Measurements from ENCODE around the gene NBEAL1.
"Not testable (repeated sequence)": the region's sequence is repeated elsewhere in the genome, so short reads cannot be mapped to it uniquely, and the experiment has no call there.

Gene NBEAL1

DNA sequence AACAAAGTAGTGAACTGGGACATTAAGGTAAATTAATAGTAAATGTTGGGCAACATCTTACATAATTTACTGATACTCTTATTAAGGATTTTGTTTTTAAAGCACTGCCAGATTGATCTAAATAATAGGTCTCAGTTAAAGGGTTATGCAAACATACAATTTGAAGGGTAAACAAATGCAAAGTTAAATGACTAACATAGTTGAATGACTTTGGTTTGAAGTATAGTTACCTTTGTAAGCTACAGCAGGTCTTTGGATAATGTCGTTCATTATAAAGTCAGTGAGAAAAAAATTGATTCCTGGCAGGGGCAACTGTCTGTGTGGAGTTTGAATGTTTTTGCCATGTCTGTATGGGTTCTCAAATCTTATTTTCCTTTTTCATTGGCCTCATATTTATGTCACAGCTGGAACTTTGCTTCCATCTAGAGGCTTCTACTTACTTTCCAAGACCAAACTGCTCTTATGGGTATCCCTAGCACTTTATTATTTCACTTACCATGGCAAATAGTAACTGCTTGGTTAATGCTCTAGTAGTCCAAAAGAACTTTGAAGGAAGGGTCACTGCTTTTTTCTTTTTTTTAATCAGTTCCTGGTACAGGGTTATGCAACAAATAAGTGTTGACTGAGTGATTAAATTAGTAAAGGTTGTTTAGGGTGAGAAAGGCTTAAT is 107.8 kb downstream of the NBEAL1 start:
- peak; percentile 36 for DNase-seq

DNA sequence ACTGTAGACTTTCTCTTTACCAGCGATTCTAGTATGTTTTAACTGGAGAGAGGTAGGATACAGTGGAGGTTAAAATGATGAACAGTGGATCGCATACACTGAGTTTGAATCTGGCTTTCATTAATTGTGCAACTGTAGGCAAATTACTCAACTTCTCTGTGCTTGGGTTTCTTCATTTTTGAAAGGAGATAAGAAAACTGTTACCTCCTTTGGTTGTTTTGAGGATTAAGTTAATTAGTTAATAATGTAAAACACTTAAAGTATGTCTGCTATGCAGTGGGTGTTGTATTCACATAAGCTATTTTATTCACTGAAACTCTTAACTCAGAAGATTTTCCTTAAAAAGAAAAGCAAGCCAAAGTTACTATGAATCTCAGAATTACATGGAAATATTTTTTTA is 112.3 kb downstream of the NBEAL1 start:
- no peak for DNase-seq

DNA sequence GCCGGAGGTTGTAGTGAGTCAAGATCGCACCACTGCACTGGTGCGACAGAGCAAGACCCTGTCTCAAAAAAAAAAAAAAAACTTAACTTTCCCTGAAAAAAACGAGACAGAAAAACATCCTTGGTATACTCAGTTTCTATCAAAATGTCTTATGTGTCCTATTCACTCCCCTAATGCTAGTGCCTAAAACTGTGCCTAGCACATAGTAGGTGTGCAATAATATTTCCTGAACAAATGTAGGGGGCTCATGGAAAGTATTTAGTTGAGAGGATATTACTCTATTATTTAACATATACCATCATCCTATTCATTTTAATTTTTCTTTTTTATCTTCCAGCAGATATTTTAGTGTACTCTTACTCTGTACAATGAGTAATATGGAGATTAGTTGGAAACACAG is 120.4 kb downstream of the NBEAL1 start:
- no peak for DNase-seq

DNA sequence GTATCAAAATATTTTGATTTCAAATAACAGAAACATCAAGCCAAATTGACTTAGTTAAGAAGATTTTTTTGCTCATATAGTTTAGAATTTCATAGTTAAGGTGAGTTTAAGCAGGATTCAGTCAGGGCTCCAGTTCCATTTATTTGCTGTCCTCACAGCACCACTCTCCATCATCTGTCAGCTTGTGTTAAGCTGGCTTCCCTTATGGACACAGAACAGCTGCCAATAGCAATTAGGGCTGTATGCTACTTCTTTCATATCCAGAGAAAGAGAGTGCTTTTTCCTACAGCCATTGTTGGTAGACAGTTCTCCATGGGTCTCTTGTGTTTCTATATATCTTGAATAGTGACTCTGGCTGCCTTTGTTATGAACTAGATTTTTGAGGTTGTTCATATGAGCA is 128.7 kb downstream of the NBEAL1 start:
- no peak for DNase-seq

DNA sequence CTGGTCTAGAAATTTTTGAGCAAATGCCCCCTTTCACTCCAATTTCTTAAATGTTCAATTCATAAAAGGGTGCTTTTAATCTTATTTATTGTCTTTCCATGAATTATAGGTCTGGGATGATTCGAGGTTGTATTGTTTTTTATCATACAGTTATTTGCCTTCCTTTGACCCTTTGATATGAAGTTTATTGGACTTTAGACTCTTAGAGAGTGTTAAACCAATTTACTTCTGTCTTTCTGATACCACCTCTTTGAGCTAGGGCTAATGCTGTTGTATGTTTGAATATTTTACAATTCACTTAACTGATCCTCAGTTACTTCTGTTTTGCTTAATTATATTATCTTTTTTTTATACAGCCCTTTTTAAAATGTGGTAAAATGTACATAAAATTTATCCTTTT is 134.5 kb downstream of the NBEAL1 start:
- no peak for DNase-seq

DNA sequence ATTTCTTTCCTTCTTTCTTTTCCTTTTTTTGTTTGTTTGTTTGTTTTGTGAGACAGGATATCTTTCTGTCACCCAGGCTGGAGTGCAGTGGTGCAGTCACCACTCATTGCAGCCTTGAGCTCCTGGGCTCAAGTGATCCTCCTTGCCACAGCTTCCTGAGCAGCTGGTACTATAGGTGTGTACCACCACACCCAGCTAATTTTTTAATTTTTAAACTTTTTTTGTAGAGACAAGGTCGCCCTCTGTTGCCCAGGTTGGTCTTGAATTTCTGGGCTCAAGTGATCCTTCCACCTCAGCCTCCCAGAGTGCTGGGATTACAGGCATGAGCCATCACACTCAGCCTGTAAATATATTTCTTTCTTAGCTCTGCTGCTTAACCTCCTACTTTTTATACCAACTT is 140.7 kb downstream of the NBEAL1 start:
- DNase-seq = no peak

DNA sequence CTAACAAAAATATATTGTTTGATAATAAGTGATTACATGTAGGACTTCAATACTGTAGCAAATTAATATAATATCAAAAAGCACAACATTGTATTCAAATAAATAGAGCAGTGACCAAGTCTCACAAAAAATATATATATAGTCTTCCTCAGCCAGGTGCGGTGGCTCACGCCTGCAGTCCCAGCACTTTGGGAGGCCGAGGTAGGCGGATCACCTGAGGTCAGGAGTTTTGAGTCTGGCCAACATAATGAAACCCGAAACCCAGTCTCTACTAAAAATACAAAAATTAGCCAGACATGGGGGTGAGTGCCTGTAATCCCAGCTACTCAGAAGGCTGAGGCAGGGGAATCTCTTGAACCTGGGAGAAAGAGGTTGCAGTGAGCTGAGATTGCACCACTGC is 148.0 kb downstream of the NBEAL1 start:
- not testable (repeated sequence) for DNase-seq

DNA sequence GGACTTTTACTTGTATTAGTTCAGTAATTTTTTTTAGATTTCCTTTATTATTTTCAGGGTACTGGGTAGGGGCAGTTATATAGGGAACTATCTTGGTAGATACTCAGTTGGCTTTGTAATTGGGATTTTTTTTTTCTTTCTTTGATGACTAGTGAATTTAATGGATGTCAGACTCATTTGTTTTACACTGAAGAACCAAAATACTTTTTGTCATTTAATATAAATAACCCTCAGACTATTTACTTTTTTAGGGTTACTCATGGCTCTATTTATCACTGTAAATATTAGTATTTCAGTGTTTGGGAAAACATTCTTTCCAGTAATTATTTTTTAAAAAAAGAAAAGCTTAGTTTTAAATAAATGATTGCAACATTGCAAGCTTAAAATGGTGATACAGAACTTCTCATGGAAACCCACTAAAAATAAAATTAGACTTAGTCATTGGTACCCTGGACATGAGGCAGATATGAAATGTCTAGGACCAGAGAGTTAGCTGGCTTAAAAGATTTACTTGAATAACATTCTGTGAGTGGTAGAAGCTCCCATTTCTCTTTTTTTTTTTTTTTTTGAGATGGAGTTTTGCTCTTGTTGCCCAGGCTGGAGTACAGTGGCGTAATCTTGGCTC is 149.7 kb downstream of the NBEAL1 start:
- no peak for DNase-seq

DNA sequence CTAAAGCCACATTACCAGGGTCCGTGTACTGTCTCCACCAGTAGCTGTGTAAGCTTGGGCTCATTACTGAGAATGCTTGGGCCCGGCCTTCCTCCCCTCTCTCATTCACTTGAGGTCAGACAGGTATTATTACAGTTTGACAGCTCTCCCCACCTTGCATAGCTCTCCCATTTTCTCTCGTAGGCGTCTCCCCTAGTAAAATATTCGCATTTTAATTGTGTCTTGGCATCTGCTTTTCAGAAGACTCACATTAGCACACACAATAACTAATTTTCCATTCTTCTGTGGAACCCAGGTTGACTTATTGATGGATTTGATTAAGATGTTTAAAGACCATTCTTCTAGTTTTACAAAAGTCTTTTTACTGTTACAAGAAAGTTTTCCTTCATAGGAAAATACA is 153.1 kb downstream of the NBEAL1 start:
- no peak for DNase-seq

DNA sequence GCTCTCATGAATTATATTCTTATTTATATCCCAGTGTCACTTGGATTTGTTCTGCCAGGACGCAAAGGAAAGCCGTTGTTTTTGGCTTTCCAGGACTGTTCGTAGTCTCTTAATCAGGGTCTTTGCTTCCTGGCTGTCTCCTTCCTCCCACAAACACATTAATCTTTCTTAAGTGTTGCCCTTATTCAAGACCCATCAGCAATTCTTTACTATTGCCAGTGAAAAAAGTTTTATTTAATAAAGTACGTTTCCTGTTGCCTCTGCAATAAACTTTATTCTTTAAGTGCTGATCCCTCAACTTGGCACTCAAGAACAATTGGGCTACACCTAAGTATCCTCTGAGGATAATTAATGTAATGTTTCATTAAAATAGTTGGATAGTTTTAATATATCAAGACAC is 155.8 kb downstream of the NBEAL1 start:
- DNase-seq = no peak

DNA sequence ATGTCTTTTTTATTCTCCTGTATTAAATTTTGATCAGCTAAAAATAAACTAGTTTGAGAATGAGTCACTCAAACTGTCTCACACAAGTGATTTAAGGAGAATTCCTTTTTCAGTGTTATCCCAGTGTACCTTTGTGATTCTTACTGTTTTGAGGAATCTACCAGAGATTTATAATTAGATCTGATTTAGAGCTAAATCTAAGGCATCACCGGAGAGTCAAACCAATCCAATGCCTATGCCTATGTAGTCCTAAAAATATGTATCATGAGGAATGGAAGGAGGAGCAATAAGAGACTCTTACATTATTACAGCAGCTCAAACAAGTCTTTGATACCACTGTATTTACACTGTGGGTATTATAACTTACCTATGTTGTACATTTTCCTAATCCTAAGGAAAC is 160.7 kb downstream of the NBEAL1 start:
- no peak for DNase-seq

DNA sequence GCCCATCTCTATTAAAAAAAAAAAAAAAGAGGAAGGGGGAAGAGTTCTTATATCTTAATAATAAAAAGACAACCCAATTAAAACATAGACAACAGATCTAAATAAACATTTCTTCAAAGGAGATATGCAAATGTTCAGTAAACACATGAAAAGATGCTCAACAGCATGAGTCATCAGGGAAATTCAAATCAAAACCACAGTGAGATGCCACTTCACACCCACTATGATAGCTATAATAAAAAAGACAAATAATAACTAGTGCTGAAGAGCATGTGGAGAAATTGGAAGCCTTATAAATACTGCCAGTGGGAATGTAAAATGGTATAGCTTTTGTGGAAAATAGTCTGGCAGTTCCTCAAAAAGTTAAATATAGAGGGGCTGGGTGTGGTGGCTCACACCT is 162.7 kb downstream of the NBEAL1 start:
- DNase-seq = no peak

DNA sequence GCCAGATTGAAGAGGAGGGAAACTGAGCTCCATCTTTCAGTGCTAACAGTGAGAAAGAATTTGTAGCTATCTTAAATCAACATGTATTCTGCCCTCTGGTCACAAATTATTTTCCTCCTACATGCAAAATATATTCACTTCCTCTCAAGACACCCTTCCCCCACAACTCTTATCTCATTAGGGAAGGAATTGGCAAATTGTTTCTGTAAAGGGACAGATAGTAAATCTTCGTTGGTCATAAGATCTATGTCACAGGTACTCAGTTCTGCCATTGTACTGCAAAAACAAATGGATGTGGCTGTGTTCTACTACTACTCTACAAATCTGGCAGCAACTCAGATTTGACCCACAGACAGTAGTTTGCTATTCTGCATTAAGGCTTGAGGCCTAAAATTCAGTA is 171.2 kb downstream of the NBEAL1 start:
- DNase-seq = no peak

DNA sequence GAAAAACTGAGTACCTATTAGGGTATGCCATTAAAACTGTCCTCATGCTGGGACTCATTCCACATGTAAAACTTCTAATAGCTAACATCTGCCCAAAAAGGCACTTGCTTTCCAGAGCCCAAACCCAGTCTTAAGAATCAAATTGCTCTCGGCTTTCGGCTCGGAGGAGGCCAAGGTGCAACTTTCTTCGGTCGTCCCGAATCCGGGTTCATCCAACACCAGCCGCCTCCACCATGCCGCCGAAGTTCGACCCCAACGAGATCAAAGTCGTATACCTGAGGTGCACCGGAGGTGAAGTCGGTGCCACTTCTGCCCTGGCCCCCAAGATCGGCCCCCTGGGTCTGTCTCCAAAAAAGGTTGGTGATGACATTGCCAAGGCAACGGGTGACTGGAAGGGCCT is 175.9 kb downstream of the NBEAL1 start:
- not testable (repeated sequence) for DNase-seq

DNA sequence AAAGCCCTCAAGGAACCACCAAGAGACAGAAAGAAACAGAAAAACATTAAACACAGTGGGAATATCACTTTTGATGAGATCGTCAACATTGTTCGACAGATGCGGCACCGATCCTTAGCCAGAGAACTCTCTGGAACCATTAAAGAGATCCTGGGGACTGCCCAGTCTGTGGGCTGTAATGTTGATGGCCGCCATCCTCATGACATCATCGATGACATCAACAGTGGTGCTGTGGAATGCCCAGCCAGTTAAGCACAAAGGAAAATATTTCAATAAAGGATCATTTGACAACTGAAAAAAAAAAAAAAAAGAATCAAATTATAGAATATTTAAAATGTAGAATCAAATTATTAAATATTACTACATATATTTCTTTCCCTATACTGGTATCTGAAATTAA is 176.4 kb downstream of the NBEAL1 start:
- not testable (repeated sequence) for DNase-seq

DNA sequence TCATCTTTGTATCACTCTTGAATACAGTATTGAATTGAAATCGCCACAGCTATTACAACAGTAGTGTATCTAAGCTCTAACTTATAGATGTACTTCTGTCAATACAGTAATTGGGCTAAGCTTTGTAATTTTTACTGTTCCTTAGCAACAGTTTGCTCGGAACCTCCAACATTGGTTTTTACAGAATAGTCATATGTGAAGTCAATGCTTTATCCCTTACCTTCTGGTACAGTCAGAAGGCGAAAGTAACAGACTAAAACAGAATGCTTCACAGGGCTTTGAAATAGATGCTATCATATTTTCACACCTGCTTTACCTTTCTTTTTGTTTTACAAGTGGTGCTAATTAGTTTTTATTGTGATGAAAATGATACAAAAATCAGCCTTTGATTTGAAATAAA is 177.3 kb downstream of the NBEAL1 start:
- DNase-seq = no peak

DNA sequence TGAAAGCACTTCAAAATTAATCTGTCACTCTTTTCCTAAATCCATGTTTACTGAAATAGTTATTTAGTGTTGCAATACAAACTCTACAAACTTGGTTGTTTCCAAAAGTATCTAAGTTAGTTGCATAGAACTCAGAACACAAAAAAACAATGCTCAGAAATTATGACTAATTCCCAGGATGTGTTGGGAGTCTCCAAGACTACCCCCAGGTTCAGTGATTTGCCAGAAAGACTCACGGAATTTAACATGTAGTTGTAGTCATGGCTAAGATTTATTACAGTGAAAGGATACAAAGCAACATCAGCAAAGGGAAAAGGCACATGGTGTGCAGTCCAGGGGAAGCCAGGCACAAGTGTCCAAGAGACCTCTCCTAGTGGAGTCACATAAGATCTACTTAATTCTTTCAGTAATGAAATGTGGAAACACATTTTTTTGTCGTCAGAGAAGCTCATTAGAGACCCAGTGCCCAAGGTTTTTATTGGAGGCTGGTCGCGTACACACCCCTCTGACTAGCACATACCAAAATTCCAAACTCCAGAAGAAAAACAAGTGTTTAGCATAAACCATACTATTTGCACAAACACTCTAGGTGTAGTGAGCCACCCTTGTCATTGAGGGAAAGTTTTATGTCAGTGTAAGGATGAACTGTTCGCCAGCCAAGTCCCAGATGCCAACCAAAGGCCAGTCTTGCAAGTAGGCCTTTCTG is 180.8 kb downstream of the NBEAL1 start:
- DNase-seq = no peak

DNA sequence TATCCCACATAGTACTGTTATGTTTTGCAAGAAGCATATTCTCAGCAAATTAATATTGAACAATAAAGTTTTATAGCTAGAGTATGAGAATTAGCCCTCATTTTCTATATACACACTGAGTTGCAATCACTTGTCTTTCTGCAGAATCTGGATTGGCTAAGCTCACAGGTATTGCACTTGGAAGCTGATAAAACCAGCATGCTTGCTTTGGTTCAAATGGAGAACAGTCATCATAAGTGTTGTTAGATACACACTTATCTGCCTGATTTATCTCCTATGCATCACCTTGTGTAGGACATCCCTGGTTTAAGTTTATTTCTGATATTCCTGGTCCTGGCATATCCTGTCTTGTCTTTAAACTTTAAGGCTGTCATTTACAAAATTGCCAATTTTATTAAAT is 186.2 kb downstream of the NBEAL1 start:
- no peak for DNase-seq

DNA sequence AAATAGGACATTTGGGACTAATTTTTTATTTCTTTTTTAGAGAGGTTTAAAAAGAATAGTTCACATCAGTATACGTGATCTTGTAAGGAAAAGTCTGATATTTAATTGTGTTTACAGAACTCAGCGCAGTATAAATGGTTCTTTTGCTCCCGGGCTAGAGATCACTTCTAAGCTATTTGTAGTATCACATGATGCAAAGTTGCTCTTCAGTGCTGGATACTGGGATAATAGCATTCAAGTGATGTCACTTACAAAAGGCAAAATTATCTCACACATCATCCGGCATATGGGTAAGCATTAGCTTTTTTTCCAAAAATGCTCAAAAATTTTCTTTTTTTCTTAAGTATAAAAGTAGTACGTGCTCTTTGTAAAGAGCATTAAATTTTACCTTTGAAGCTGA is 186.8 kb downstream of the NBEAL1 start:
- DNase-seq = no peak

DNA sequence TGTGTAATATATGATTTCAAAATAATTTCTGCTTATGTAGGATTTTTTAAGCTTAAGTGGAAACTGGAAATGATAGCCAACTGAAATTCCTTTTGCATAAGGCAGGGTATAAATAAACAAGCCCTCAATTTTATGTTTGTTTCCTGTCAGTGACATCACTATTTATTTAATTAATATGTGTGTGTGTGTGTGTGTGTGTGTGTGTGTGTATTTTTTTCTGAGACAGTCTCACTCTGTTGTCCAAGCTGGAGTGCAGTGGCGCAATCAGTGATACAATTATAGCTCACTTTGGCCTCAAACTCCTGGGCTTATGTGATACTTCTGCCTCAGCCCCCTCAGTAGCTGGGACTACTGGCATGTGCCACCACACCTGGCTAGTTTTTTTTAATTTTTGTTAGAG is 194.9 kb downstream of the NBEAL1 start:
- no peak for DNase-seq

DNA sequence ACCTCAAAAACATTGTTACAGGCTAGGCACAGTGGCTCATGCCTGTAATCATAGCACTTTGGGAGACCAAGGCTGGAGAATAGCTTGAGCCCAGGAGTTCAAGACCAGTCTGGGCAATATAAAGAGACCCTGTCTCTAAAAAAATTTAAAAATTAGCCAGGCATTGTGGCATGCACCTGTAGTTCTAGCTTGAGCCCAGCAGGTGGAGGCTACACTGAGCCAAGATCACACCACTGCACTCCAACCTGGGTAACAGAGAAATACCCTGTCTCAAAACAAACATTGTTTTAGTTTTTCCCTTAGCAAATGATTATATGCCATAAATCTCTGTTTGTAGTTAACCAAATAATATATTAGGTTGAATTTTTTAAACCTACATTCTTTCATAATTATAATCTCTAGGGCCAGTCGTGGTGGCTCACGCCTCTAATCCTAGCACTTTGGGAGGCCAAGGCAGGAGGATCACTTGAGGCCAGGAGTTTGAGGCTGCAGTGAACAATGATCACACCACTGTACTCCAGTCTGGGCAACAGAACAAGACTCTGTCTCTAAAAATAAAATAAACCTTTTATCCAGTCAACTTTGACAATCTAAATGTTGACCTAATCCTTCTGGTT is 210.9 kb downstream of the NBEAL1 start:
- DNase-seq = no peak

DNA sequence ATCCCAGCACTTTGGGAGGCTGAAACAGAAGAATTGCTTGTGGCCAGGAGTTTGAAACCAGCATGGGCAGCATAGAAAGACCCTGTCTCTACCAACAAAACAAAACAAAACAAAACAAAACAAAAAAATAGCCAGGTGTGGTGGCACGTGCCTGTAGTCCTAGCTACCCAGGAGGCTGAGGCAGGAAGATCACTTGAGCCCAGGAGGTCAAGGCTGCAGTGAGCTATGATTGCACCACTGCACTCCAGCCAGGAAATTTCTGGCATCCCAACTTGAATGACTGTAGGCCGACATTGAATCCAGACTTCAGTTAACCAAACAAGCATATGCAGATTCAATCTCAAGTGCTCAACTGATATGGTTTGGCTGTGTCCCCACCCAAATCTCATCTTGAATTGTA is 215.0 kb downstream of the NBEAL1 start:
- not testable (repeated sequence) for DNase-seq

DNA sequence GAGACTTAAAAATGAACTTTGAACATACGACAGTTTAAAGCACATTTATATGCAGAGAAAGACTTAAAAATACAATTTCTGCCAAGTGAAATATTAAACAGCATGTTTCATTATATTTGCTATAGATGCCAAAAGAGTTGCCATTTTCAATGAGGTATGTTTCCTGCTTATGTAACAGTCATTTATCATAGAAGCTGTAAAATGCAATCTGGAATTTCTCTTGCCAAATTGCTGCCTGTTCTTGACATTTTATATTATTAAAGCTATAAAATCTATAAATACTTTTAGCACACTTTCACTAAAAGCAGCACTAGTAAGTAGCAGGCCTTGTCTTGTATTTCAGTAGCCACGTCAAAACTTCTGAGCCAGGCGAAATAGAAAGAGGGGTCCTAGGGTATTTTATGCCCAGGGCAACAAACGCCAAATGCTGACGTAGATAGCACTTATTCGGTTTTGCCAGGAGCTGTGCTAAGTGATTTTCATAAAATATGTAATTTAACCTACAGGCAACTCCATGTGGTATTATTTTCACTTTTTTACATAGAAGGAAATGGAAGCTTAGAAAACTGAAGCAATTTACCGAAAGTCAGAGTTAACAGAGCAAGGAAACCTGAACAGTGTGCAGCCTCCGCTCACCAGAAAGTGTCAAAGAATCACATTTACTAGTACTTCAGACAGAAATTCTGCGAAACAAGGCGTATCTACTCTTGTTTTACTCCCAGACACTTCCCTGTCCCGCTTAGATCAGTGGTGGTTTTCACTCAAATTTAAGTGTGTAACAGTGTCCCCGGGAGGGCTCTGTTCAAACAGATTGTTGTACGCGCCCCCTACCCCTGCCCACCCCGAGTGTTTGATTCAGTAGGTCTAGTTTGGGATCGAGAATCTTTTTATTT is 222.9 kb downstream of the NBEAL1 start:
- DNase-seq = peak; percentile 41

Measured in NCI-H748 treated with DMSO at 0.1 percent for 48 hours (cell line).